ENCODE measurements around the gene COL23A1. TPM values are rescaled to one million over a fixed set of nuclear protein-coding genes. Genes with fewer than 3 reads are reported as not detected.

COL23A1 gene
- total and polyA plus RNA-seq, 2 experiments from 2014 or later, result 4.8 to 8.2 TPM

DNA sequence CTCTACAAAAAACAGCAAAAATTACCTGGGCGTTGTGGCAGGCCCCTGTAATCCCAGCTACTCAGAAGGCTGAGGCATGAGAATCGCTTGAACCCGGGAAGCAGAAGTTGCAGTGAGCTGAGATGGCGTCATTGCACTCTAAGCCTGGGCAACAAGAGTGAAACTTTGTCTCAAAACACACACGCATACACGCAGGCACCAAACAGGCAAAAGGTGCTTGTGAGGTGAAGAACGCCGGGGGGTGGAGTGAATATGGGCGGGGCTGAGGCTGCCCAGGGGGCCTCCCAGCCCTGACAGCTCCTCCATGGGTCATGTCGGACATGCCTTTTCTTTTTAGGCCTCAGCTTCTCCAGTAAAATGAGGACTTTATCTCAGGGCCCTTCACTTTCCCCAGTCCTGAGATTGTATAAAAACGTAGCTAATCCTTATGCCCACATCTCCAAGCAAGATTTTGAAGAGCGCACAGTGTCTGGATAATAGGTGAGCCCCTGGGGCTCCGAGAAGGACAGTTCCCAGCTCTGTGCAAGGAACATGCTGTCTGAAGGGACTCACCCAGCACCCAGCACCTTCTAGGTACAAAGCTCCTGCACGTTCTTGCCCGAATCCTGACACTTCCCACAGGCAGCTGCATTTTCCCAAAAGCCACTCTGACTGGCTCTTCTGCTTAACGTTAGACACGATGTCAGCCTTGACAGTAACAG is 168.3 kb downstream of the COL23A1 start:
- peaks cover 54% of the 10 kb centered on the region for H3K4me1 Mint-ChIP-seq
- H3K9me2 ChIP-seq (ENCODE audit: insufficient read depth), result no peaks in the 10 kb centered on the region

More for the DNA sequence above, 168.3 kb downstream of the COL23A1 start:
- no peak overlapping the region for H3K4me3 ChIP-seq
- no peaks in the 10 kb centered on the region for H3K27me3 ChIP-seq (ENCODE audit: insufficient read depth)
- Mint-ChIP-seq H3K9me3 (no peaks in the 10 kb centered on the region), H3K27me3 (ENCODE audit: insufficient read depth, low read depth, poor library complexity) (peaks cover 14% of the 10 kb centered on the region), H3K36me3 (ENCODE audit: low read depth) (no peaks in the 10 kb centered on the region), H3K27ac (no peak overlapping the region), H3K4me3 (no peak overlapping the region)
- ATAC-seq (no peak), DNase-seq (ENCODE audit: low spot score) (no peak)
- no peaks in the 10 kb centered on the region for H3F3A ChIP-seq (replicated peaks; ENCODE audit: low read depth)
- no peak for TF ChIP-seq ZNF331 (CRISPR knock-in tag; IDR thresholded peaks at IDR 0.05; ENCODE audit: low read depth)
- TF ChIP-seq, protein P1, sequence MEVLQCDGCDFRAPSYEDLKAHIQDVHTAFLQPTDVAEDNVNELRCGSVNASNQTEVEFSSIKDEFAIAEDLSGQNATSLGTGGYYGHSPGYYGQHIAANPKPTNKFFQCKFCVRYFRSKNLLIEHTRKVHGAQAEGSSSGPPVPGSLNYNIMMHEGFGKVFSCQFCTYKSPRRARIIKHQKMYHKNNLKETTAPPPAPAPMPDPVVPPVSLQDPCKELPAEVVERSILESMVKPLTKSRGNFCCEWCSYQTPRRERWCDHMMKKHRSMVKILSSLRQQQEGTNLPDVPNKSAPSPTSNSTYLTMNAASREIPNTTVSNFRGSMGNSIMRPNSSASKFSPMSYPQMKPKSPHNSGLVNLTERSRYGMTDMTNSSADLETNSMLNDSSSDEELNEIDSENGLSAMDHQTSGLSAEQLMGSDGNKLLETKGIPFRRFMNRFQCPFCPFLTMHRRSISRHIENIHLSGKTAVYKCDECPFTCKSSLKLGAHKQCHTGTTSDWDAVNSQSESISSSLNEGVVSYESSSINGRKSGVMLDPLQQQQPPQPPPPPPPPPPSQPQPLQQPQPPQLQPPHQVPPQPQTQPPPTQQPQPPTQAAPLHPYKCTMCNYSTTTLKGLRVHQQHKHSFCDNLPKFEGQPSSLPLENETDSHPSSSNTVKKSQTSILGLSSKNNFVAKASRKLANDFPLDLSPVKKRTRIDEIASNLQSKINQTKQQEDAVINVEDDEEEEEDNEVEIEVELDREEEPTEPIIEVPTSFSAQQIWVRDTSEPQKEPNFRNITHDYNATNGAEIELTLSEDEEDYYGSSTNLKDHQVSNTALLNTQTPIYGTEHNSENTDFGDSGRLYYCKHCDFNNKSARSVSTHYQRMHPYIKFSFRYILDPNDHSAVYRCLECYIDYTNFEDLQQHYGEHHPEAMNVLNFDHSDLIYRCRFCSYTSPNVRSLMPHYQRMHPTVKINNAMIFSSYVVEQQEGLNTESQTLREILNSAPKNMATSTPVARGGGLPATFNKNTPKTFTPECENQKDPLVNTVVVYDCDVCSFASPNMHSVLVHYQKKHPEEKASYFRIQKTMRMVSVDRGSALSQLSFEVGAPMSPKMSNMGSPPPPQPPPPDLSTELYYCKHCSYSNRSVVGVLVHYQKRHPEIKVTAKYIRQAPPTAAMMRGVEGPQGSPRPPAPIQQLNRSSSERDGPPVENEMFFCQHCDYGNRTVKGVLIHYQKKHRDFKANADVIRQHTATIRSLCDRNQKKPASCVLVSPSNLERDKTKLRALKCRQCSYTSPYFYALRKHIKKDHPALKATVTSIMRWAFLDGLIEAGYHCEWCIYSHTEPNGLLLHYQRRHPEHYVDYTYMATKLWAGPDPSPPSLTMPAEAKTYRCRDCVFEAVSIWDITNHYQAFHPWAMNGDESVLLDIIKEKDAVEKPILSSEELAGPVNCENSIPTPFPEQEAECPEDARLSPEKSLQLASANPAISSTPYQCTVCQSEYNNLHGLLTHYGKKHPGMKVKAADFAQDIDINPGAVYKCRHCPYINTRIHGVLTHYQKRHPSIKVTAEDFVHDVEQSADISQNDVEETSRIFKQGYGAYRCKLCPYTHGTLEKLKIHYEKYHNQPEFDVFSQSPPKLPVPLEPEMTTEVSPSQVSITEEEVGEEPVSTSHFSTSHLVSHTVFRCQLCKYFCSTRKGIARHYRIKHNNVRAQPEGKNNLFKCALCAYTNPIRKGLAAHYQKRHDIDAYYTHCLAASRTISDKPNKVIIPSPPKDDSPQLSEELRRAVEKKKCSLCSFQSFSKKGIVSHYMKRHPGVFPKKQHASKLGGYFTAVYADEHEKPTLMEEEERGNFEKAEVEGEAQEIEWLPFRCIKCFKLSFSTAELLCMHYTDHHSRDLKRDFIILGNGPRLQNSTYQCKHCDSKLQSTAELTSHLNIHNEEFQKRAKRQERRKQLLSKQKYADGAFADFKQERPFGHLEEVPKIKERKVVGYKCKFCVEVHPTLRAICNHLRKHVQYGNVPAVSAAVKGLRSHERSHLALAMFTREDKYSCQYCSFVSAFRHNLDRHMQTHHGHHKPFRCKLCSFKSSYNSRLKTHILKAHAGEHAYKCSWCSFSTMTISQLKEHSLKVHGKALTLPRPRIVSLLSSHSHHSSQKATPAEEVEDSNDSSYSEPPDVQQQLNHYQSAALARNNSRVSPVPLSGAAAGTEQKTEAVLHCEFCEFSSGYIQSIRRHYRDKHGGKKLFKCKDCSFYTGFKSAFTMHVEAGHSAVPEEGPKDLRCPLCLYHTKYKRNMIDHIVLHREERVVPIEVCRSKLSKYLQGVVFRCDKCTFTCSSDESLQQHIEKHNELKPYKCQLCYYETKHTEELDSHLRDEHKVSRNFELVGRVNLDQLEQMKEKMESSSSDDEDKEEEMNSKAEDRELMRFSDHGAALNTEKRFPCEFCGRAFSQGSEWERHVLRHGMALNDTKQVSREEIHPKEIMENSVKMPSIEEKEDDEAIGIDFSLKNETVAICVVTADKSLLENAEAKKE (CRISPR knock-in tag; IDR thresholded peaks at IDR 0.05), result no peak
- TF ChIP-seq NANOG (IDR thresholded peaks at IDR 0.05; ENCODE audit: borderline replicate concordance), result no peak
- TF ChIP-seq ZNF114 (CRISPR knock-in tag; IDR thresholded peaks at IDR 0.05), result no peak
- no peak for TF ChIP-seq ETS1 (IDR thresholded peaks at IDR 0.05)
- TF ChIP-seq EZH2phosphoT487 (IDR thresholded peaks at IDR 0.05; ENCODE audit: unreplicated experiment), result no peak
- TF ChIP-seq POLR2AphosphoS5 (IDR thresholded peaks at IDR 0.05; ENCODE audit: low read depth), result no peak
- no peak for TF ChIP-seq JUNB (IDR thresholded peaks at IDR 0.05; ENCODE audit: unreplicated experiment)
- TF ChIP-seq, protein P2, sequence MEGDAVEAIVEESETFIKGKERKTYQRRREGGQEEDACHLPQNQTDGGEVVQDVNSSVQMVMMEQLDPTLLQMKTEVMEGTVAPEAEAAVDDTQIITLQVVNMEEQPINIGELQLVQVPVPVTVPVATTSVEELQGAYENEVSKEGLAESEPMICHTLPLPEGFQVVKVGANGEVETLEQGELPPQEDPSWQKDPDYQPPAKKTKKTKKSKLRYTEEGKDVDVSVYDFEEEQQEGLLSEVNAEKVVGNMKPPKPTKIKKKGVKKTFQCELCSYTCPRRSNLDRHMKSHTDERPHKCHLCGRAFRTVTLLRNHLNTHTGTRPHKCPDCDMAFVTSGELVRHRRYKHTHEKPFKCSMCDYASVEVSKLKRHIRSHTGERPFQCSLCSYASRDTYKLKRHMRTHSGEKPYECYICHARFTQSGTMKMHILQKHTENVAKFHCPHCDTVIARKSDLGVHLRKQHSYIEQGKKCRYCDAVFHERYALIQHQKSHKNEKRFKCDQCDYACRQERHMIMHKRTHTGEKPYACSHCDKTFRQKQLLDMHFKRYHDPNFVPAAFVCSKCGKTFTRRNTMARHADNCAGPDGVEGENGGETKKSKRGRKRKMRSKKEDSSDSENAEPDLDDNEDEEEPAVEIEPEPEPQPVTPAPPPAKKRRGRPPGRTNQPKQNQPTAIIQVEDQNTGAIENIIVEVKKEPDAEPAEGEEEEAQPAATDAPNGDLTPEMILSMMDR (conservative IDR thresholded peaks at IDR 0.05; ENCODE audit: low read depth in 2 of 2), result no peak
- TF ChIP-seq CREB1 (CRISPR knock-in tag; IDR thresholded peaks at IDR 0.05; ENCODE audit: low read depth), result no peak
- TF ChIP-seq STAT1 (IDR thresholded peaks at IDR 0.05; ENCODE audit: unreplicated experiment), result no peak
- TF ChIP-seq EZH2 (IDR thresholded peaks at IDR 0.05; ENCODE audit: low read depth, unreplicated experiment), result no peak
- TF ChIP-seq, protein P3, sequence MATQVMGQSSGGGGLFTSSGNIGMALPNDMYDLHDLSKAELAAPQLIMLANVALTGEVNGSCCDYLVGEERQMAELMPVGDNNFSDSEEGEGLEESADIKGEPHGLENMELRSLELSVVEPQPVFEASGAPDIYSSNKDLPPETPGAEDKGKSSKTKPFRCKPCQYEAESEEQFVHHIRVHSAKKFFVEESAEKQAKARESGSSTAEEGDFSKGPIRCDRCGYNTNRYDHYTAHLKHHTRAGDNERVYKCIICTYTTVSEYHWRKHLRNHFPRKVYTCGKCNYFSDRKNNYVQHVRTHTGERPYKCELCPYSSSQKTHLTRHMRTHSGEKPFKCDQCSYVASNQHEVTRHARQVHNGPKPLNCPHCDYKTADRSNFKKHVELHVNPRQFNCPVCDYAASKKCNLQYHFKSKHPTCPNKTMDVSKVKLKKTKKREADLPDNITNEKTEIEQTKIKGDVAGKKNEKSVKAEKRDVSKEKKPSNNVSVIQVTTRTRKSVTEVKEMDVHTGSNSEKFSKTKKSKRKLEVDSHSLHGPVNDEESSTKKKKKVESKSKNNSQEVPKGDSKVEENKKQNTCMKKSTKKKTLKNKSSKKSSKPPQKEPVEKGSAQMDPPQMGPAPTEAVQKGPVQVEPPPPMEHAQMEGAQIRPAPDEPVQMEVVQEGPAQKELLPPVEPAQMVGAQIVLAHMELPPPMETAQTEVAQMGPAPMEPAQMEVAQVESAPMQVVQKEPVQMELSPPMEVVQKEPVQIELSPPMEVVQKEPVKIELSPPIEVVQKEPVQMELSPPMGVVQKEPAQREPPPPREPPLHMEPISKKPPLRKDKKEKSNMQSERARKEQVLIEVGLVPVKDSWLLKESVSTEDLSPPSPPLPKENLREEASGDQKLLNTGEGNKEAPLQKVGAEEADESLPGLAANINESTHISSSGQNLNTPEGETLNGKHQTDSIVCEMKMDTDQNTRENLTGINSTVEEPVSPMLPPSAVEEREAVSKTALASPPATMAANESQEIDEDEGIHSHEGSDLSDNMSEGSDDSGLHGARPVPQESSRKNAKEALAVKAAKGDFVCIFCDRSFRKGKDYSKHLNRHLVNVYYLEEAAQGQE (IDR thresholded peaks at IDR 0.05; ENCODE audit: unreplicated experiment), result no peak
- H3K4me2 ChIP-seq, result 0 out of 2 replicates have a peak overlapping the region, but pooled peaks have one; percentile 59
- no peak overlapping the region for H2AFZ ChIP-seq
- no peak overlapping the region for H3K27ac ChIP-seq (ENCODE audit: low read depth)
- peaks cover 29% of the 10 kb centered on the region for H3K4me1 ChIP-seq (ENCODE audit: insufficient read depth)
- H3K36me3 ChIP-seq (ENCODE audit: insufficient read depth), result no peaks in the 10 kb centered on the region
- H3K79me2 ChIP-seq (replicated peaks; ENCODE audit: insufficient read depth), result no peaks in the 10 kb centered on the region; the same call in 1 of the 2 replicates
- H4K20me1 ChIP-seq (replicated peaks; ENCODE audit: insufficient read depth), result no peaks in the 10 kb centered on the region

All from GM23338 (cell line).